Measurements from ENCODE around the gene ZNF711. TPM values are rescaled to one million over a fixed set of nuclear protein-coding genes. Genes with fewer than 3 reads are reported as not detected.
A peak's percentile ranks its signal among the peaks of the same experiment; 100 is the strongest.
"Not testable (repeated sequence)": the region's sequence is repeated elsewhere in the genome, so short reads cannot be mapped to it uniquely, and the experiment has no call there.

Gene ZNF711
- total RNA-seq, 1 donor from 2014 or later, result 41.9 TPM

DNA sequence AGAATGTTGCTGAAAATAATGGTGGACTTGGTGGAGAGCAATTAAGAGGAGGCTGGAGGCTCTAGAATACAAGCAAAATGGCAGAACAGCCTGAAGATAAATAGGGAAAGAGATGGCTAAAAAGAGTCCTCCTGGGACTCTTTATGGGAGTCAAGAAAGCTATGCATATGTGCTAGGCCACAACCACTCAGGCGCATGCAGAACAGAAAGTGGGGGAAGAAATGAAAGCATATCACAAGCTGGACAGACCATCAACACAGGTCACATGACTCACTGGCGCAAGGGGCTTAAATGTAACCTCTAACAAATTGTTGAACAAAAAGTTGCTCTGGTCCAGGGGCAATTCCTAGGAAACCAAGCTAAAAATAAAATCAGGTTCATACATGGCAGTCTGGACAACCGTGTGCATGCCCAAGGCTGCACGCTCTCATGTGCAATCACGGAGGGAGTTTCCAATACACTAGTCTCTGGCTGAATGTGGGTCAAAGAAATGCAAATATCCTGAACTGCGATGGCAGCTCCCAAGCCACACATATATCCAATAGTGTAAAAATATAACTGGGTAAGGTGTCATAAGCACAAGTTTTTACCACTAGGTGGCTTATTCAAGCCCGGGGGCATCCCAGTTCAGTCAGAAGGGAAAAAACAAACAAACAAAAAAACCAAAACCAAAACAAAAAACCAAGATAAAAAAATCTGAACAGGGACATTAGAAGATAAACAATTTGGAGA, 45.4 kb downstream of the ZNF711 start:
- TF ChIP-seq CTCF (IDR thresholded peaks at IDR 0.05; ENCODE audit: partially characterized antibody, unreplicated experiment), result no peak
- Mint-ChIP-seq H3K9me3 (ENCODE audit: unreplicated experiment) (no peaks in the 10 kb centered on the region), H3K36me3 (ENCODE audit: unreplicated experiment) (no peaks in the 10 kb centered on the region), H3K27me3 (ENCODE audit: unreplicated experiment) (peaks cover 3% of the 10 kb centered on the region), H3K27ac (ENCODE audit: unreplicated experiment) (no peak overlapping the region), H3K4me1 (ENCODE audit: low read depth, unreplicated experiment) (no peaks in the 10 kb centered on the region), H3K4me3 (ENCODE audit: unreplicated experiment) (no peak overlapping the region)
- DNase-seq, result no peak

- H3K36me3 Mint-ChIP-seq (ENCODE audit: unreplicated experiment), result no peaks in the 10 kb centered on the region
- DNase-seq, result no peak
- no peak overlapping the region for H3K27ac Mint-ChIP-seq (ENCODE audit: unreplicated experiment)
- no peak for TF ChIP-seq CTCF (IDR thresholded peaks at IDR 0.05; ENCODE audit: partially characterized antibody, unreplicated experiment)
- H3K4me1 Mint-ChIP-seq (ENCODE audit: low read depth, unreplicated experiment), result no peaks in the 10 kb centered on the region
- no peaks in the 10 kb centered on the region for H3K9me3 Mint-ChIP-seq (ENCODE audit: unreplicated experiment)
- H3K4me3 Mint-ChIP-seq (ENCODE audit: unreplicated experiment), result no peak overlapping the region
- no peaks in the 10 kb centered on the region for H3K27me3 Mint-ChIP-seq (ENCODE audit: unreplicated experiment)
These were observed 59.8 kb downstream of the ZNF711 start for GRCh38 chrX:85303544-85303943.

GRCh38 chrX:85309717-85310116, 65.9 kb downstream of the ZNF711 start:
- no peaks in the 10 kb centered on the region for H3K9me3 Mint-ChIP-seq (ENCODE audit: unreplicated experiment)

DNA sequence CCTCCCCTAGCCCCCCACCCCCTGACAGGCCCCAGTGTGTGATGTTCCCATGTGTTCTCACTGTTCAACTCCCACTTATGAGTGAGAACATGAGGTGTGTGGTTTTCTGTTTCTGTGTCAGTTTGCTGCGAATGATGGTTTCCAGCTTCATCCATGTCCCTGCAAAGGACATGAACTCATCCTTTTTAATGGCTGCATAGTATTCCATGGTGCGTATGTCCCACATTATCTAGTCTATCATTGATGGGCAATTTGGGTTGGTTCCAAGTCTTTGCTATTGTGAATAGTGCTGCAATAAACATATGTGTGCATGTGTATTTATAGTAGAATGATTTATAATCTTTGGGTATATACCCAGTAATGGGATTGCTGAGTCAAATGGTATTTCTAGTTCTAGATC, 67.6 kb downstream of the ZNF711 start:
- H3K4me1 Mint-ChIP-seq (ENCODE audit: low read depth, unreplicated experiment); H3K27ac Mint-ChIP-seq (ENCODE audit: unreplicated experiment); H3K27me3 Mint-ChIP-seq (ENCODE audit: unreplicated experiment); DNase-seq; H3K4me3 Mint-ChIP-seq (ENCODE audit: unreplicated experiment); H3K9me3 Mint-ChIP-seq (ENCODE audit: unreplicated experiment); H3K36me3 Mint-ChIP-seq (ENCODE audit: unreplicated experiment): not testable (repeated sequence)

More at GRCh38 chrX:85309717-85310116, 65.9 kb downstream of the ZNF711 start:
- Mint-ChIP-seq H3K4me3 (ENCODE audit: unreplicated experiment) (no peak overlapping the region), H3K4me1 (ENCODE audit: low read depth, unreplicated experiment) (no peaks in the 10 kb centered on the region), H3K27me3 (ENCODE audit: unreplicated experiment) (no peaks in the 10 kb centered on the region), H3K27ac (ENCODE audit: unreplicated experiment) (no peak overlapping the region), H3K36me3 (ENCODE audit: unreplicated experiment) (no peaks in the 10 kb centered on the region)
- DNase-seq, result no peak
- peak; percentile 15 for TF ChIP-seq CTCF (IDR thresholded peaks at IDR 0.05; ENCODE audit: partially characterized antibody, unreplicated experiment)

Other genes with a start within 250 kb of the ZNF711 start
- 21.6 TPM for gene APOOL, start 240.1 kb upstream of the ZNF711 start, total RNA-seq (ENCODE audit: unreplicated experiment)
- not detected for gene SATL1, start 212 bp upstream of the ZNF711 start, total RNA-seq (ENCODE audit: unreplicated experiment)
- not detected for gene POF1B, start 135.7 kb downstream of the ZNF711 start, total RNA-seq (ENCODE audit: unreplicated experiment)